Measurements from ENCODE around the gene GOLGA8J.
"Not testable (repeated sequence)": the region's sequence is repeated elsewhere in the genome, so short reads cannot be mapped to it uniquely, and the experiment has no call there.

Gene GOLGA8J

GRCh38 chr15:30130066-30130465 lies 47.3 kb downstream of the GOLGA8J start:
- H3K27ac ChIP-seq; H3K4me3 ChIP-seq; DNase-seq (ENCODE audit: low spot score): not testable (repeated sequence)

DNA sequence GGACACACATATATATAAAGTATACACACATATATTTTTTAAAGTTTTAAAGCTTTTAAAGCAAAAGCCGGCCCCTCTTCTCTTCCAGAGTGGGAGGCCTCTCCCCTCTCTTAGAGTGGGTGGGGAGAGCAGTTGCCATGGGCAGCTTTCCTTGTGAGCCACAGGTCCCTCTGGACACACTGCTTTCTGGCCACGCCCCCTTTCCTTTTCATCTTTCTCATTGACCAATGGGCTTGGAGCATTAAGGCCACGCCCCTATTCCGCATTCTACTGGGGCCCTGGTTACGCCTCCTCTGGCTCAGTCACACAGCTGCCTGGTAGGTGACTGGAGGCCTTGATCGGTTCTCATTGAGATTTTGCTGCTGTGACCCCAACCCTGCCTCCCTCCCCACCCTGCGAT lies 52.0 kb downstream of the GOLGA8J start, which contains the start of gene GOLGA8T:
TSS of gene GOLGA8T (plus strand) at position 301 of the 400 bp plus-strand sequence. CDS start at position 399, 98 bp downstream.
- H3K27ac ChIP-seq; H3K4me3 ChIP-seq; DNase-seq (ENCODE audit: low spot score): not testable (repeated sequence)
